ENCODE measurements around the gene TRPT1.
"Not testable (repeated sequence)": the region's sequence is repeated elsewhere in the genome, so short reads cannot be mapped to it uniquely, and the experiment has no call there.

Gene TRPT1

DNA sequence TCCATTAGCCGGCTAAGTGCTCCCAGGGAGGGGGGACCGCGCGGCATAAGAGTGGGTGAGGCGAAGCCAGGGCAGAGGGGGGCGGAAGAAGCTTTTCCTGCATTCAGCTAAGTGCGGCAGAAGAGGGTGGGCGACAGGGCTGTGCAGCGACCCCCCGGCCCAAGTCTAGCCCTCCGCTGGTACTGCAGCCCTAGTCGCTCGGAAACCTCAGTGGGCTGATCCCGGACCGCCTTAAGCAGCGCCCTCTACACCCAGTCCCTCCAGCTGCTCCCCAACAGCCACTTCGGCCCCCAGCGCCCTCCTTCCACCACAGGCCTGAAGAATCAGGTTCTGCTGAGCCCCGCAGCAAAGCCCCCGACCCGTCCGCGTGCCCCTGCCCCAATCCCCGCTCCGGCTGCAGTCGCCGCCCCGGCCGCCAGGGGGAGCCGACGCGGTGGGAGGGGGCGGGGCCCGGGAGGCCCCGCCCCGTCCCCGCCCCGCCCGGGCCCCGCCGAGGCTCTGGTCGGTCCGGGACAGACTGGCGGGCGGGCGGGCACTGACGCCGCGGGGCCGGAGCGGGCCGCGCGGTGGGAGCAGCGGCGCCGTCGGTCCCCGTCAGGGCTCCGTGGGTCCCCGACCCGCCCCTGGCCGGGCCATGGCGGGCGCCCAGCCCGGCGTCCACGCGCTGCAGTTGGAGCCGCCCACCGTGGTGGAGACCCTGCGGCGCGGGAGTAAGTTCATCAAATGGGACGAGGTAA, 25.2 kb upstream of the TRPT1 start, which contains the start of gene PLCB3:
Gene PLCB3 (plus strand): TSS at position 515 of the 737 bp plus-strand sequence. CDS start 120 bp downstream, at position 635.
- Mint-ChIP-seq H3K27ac (no peak within 1 kb of the TSS), H3K36me3 (ENCODE audit: low read depth) (no peaks in the 10 kb centered on the region), H3K9me3 (no peaks in the 10 kb centered on the region), H3K4me3 (peak within 1 kb of the TSS; percentile 84), H3K4me1 (peaks cover 22% of the 10 kb centered on the region), H3K27me3 (no peaks in the 10 kb centered on the region)
- DNase-seq (peak; percentile 70), ATAC-seq (peak; percentile 61)

DNA sequence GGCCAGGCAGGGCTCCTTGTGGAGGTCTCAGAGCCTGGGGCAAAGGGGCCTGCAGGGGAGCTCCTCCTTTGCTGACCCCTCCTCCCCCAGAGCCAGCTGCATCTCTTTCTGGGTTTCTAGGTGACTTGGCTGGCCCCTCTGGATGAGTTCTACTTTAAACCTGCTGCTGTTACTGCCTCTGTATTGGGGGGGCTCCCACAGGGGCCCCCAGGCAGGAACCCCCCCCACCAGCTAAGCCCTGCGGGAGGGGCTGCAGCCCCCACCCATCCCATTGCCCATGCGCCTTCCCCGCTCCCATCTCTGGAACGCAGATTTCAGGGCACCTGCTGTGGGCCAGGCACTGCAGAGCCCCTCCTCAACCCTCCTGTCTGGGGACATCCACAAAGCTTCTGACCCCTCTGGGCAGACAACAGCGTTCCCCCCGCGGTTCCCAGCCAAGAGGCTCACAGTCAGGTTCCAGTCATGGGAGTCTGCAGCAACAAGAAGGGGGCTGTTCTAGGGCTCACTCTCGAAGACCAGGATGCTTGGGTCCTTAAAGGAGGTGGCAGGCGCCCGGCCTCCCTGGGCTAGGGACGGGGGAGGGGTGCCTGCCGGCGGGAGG, 24.5 kb upstream of the TRPT1 start:
- Mint-ChIP-seq H3K27me3 (no peaks in the 10 kb centered on the region), H3K9me3 (no peaks in the 10 kb centered on the region), H3K4me1 (peaks cover 22% of the 10 kb centered on the region), H3K4me3 (no peak overlapping the region), H3K36me3 (ENCODE audit: low read depth) (peaks cover 1% of the 10 kb centered on the region), H3K27ac (no peak overlapping the region)
- no peak for DNase-seq
- ATAC-seq: peak; percentile 2

DNA sequence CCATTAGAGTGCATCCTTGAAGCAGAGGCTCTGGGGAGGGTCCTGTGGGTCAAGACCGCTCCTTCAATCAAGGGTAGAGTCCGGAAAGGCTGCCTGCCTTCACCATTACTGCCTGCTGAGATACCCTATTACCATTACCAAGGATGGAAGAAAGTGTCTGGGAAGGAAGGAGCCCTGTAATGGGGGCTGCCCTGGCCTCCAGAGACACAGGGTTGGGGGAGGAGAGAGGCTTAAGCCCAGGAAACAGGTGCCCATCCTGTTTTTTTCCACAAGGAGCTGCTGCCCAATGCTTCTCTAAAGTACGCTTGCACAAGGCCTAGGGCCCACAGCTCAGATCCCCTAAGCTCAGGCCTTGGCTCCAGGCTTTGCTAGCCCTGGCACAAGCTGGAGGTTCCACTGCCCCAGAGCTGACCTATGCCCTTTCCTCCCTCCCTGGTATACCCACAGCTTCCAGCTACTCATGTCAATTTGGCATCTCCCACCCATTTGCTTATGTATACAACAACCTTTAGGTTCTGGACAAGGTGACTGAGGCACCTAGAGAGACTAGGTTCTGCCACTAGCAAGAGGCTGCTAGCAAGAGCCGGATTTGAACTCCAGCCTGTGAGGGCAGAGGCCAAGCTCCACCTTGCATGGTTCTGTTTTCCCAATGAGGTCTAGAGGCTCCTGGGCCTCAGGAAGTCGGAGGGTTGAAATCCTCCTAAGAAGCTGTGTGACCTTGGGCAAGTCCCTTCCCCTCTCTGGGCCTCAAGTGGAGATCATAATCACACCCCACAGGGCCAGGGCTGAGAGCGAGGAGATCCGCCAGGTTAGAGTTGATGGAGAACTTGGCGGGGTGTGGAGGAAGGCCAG, 23.8 kb upstream of the TRPT1 start:
- ATAC-seq (no peak), DNase-seq (no peak)
- Mint-ChIP-seq H3K27ac (no peak overlapping the region), H3K4me3 (no peak overlapping the region), H3K9me3 (no peaks in the 10 kb centered on the region), H3K4me1 (peaks cover 22% of the 10 kb centered on the region), H3K27me3 (no peaks in the 10 kb centered on the region), H3K36me3 (ENCODE audit: low read depth) (peaks cover 1% of the 10 kb centered on the region)

DNA sequence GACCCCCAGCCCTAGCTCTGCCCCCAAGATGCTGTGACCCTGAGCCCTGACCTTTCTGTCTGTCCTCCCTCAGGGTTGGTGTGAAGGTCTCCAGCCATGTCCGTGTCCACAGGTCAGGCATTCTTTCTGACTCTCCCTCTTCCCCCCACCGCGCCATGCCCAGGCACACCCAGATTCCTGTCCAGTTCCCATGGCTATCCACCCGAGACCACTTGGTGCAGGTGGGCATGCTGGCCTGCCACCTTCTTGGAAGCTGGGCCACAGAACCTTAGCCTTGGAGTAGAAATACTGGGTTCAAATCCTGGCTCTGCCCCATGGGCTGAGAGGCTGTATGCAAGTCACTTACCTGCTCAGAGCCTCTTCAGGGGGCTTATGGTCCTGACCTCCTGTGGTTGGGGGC, 23.1 kb upstream of the TRPT1 start:
- no peaks in the 10 kb centered on the region for H3K27me3 Mint-ChIP-seq
- H3K27ac Mint-ChIP-seq: no peak overlapping the region
- ATAC-seq (no peak), DNase-seq (no peak)
- H3K4me3 Mint-ChIP-seq: no peak overlapping the region
- H3K4me1 Mint-ChIP-seq: peaks cover 25% of the 10 kb centered on the region
- no peaks in the 10 kb centered on the region for H3K9me3 Mint-ChIP-seq
- H3K36me3 Mint-ChIP-seq (ENCODE audit: low read depth): peaks cover 1% of the 10 kb centered on the region

DNA sequence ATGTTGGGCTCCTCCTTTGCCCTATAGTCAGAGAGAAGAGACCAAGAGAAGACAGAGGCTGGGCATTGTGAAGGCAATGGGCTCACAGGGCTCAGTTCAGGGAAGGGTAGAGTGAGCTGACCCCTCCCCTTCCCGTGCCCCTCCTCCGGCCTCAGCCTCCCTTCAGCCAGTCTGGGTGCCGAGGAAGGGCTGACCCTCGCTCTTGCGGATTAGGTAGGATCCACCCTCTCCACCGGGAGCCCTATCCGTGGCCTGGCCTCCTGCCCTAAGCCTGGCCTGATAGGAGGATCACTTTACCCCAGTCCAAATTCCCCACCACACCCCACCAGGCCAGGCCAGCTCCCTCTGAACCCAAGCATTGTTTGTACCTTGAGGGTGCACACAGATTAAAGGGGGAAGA, 22.6 kb upstream of the TRPT1 start:
- Mint-ChIP-seq H3K36me3 (ENCODE audit: low read depth) (peaks cover 5% of the 10 kb centered on the region), H3K27ac (no peak overlapping the region), H3K4me3 (no peak overlapping the region), H3K27me3 (no peaks in the 10 kb centered on the region), H3K9me3 (no peaks in the 10 kb centered on the region), H3K4me1 (peaks cover 29% of the 10 kb centered on the region)
- DNase-seq (no peak), ATAC-seq (no peak)

DNA sequence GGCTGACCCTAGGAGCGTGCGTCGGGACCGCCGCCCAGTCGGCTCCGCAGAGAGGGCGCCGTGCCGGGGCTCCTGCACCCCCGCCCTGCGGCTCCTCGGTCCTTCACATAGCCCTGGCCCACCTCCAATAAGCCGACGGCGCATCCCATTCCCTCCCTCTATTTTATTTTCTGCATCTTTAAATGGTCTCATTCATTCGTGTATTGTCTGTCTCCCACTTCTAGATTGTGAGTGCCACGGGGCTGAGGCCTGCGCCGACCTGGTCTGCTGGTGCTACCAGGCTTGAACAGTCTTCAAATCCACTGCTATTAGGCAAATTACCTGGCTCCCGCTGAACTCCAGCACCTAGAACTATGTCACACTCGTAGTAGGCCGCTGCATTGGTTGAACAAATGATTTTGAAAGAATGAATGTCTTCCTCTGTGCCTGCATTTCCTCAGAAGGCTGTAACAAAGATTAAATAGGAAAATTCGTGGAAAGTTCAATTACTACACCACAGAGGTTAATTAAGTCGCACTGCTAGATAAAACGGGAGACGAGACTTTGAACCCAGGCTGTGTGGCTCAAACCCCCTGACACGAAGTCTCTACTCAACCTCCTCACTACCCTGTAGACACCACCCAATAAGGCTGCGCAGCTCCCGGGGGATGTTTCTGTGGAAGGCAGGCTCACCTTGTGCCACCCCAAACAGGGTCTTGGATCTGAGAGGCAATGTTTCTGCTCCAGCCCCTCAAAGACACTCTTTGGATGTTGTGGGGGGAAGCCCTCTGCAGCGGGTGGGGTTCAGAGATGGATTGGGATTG, 21.9 kb upstream of the TRPT1 start:
- H3K9me3 Mint-ChIP-seq: no peaks in the 10 kb centered on the region
- ATAC-seq (no peak), DNase-seq (no peak)
- H3K27me3 Mint-ChIP-seq: no peaks in the 10 kb centered on the region
- H3K4me1 Mint-ChIP-seq: peaks cover 35% of the 10 kb centered on the region
- H3K4me3 Mint-ChIP-seq: peak overlapping the region; percentile 83
- peaks cover 10% of the 10 kb centered on the region for H3K36me3 Mint-ChIP-seq (ENCODE audit: low read depth)
- H3K27ac Mint-ChIP-seq: peak overlapping the region; percentile 71

DNA sequence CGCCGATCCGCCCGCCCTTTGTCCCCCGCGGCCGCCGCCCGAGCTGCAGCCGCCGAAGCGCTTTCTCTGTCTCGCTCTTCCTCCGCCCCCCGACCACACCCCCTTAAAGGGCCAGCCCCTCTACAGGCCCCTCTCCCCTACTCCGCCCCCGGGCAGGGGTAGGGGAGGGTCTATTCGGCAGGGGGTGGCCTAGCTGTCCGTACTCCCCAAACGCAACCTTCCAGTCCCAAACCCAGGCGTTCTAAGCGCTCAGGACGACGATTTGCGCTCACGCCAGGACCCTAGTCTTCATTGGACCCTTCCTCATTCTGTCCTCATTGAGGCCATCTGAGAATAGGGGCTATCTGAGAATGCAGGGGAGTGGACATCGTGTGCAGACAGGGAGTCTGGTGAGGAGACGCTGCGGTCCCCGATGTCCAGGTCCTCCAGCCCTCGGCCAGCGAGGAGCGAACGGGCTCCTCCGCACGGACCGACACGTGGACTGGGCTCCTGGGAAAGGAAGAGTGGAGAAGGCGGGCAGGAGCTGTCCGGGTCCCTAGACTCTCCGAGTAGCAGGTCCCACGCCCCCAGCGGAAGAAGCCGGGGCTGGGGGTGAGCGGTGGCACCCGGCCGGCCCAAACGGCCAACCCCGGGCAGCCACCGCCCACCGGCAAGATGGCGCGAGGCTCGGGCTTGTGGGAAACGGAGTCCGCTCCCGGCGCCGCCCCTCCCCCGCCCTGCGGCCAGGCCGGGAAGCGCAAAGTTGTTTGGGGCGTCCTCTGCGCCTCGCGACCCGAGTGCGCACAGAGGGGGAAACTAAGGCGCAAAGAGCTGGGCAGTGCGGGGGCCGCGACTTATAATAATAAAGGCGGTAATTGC, 21.1 kb upstream of the TRPT1 start, which contains the start of gene PPP1R14B:
Gene PPP1R14B (minus strand): TSS at position 73 of the 858 bp plus-strand sequence. CDS start 270 bp downstream, outside the sequence.
- no peaks in the 10 kb centered on the region for H3K9me3 Mint-ChIP-seq
- H3K4me3 Mint-ChIP-seq: peak within 1 kb of the TSS; percentile 92
- H3K27ac Mint-ChIP-seq: peak within 1 kb of the TSS; percentile 96
- ATAC-seq (peak; percentile 43), DNase-seq (peak; percentile 87)
- H3K27me3 Mint-ChIP-seq: no peaks in the 10 kb centered on the region
- H3K36me3 Mint-ChIP-seq (ENCODE audit: low read depth): peaks cover 14% of the 10 kb centered on the region
- H3K4me1 Mint-ChIP-seq: peaks cover 38% of the 10 kb centered on the region

DNA sequence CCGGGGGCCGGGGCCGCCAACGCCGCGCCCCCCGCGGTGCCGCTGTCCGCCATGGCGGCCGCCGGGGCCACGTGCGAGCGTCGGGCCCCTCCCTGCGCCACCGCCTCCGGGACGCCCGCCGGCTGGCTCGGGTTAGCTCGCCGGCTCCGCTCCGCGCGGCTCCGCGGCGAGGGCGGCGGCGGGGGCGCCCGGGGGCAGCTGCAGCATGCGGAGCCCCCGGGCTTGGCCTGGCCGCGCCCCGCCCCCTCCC, 20.6 kb upstream of the TRPT1 start:
- ATAC-seq, H3K27ac Mint-ChIP-seq, DNase-seq, H3K9me3 Mint-ChIP-seq, H3K27me3 Mint-ChIP-seq: not testable (repeated sequence)
- peak overlapping the region; percentile 83 for H3K4me3 Mint-ChIP-seq
- H3K4me1 Mint-ChIP-seq: peaks cover 34% of the 10 kb centered on the region
- H3K36me3 Mint-ChIP-seq (ENCODE audit: low read depth): peaks cover 14% of the 10 kb centered on the region

DNA sequence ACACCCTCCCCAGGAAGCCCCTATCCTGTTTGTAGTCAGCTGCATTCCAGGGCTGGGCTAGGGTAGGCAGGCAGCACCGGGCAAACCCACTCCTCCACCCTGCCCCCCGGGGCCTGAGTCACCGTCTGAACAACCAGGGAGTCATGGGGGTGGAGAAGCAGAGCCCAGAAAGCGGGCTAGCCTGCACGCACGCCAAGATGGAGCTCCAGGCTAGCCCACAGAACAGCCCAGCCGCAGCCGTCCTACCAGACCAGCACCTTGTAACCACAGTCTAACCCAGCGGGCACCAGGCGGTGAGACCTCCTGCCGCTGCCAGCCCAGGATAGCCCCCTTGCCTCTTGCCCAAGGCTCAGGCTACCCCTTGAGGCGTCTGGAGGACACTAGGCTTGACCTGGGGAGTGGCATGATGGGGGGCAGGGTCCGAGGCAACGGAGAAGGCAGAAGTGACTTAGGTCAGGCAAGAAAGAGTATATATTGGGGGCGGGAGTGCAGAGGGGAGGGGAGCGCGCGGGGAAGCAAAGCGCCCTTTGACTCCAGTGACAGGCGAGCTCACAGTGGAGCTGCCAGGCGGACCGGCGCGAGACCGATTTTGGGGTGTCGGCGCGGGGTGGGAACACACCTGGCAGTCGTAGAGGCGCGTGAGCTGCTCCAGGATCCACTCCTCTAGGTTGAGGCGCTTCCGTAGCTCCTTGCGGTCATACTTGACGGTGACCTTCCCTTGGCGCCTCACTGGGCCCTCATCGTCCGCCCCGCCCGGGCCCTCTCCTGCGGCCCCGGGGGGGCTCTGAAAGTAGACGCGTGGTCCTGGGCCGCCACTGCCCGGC, 20.0 kb upstream of the TRPT1 start:
- no peaks in the 10 kb centered on the region for H3K9me3 Mint-ChIP-seq
- ATAC-seq: peak; percentile 29
- H3K36me3 Mint-ChIP-seq (ENCODE audit: low read depth): peaks cover 14% of the 10 kb centered on the region
- H3K27ac Mint-ChIP-seq: peak overlapping the region; percentile 96
- H3K4me3 Mint-ChIP-seq: peak overlapping the region; percentile 92
- DNase-seq: peak; percentile 80
- no peaks in the 10 kb centered on the region for H3K27me3 Mint-ChIP-seq
- H3K4me1 Mint-ChIP-seq: peaks cover 34% of the 10 kb centered on the region

DNA sequence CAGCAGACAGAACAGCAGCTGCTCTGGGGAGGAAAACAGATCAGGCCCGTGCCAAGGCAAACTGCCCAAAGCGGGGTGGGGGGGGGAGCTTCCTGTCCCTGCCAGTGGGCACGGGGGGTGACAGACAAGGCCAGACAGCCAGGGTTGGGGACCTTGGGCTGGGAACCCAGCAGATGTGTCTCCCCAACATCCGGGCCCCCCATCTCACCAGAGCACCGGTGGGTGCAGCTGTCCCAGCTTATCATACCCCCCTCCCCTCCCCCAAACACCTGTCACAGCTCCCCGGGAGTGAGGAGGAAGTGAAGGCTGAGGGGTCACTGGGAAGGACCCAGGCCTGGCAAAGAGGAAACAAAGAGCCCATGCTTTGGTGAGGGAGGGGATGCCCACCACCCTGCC, 19.4 kb upstream of the TRPT1 start:
- Mint-ChIP-seq H3K36me3 (ENCODE audit: low read depth) (peaks cover 14% of the 10 kb centered on the region), H3K9me3 (no peaks in the 10 kb centered on the region), H3K27me3 (no peaks in the 10 kb centered on the region), H3K27ac (peak overlapping the region; percentile 96), H3K4me3 (peak overlapping the region; percentile 92), H3K4me1 (peaks cover 35% of the 10 kb centered on the region)
- DNase-seq (no peak), ATAC-seq (no peak)

DNA sequence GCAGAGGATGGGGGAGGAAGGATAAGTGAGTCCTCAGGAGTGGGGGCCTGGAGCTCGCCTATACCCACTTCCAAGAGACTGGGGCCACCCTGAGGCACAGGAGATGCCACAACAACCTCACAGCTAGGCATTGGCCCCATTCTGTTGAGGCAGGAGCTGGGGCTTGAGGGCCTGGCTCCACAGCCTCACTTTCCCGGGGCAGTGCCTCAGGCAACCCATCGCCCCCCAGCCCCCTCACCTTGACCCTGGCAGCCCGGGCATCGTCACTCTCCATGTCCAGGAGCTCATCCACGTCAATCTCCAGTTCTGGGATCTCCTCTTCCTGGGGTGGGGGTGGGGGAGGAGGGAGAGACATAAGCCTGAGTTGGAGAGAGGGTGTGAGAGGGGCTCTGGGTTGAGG, 19.0 kb upstream of the TRPT1 start:
- Mint-ChIP-seq H3K27me3 (no peaks in the 10 kb centered on the region), H3K4me3 (peak overlapping the region; percentile 92), H3K36me3 (ENCODE audit: low read depth) (peaks cover 14% of the 10 kb centered on the region), H3K9me3 (no peaks in the 10 kb centered on the region), H3K27ac (peak overlapping the region; percentile 96), H3K4me1 (peaks cover 37% of the 10 kb centered on the region)
- ATAC-seq: no peak
- no peak for DNase-seq

DNA sequence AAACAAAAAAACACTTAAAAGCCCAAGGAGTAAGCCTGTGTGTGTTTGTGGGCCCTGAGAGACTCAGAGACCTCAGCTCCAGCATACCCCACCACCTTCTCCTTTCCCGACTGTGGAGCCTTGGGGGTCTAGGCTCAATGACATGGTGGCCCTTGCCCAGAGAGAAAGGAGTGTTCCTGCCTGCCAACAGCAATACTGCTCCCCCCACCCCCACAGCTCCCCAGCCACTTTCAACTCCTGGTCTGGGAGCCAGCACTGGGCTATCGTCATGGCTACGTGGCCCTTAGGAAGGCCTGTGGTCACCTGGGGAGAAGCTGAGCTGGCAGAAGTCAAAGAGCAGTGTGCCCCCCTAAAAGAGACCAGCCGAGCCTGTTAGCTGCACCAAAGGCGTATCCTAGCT, 18.1 kb upstream of the TRPT1 start:
- Mint-ChIP-seq H3K4me3 (peak overlapping the region; percentile 87), H3K27me3 (no peaks in the 10 kb centered on the region), H3K4me1 (peaks cover 41% of the 10 kb centered on the region), H3K9me3 (no peaks in the 10 kb centered on the region), H3K27ac (peak overlapping the region; percentile 22), H3K36me3 (ENCODE audit: low read depth) (peaks cover 14% of the 10 kb centered on the region)
- DNase-seq (no peak), ATAC-seq (no peak)

Data from activated naive CD8-positive, alpha-beta T cell treated with anti-CD3 and anti-CD28 coated beads, Interleukin-2, amount 50 U/mL, for 24 hours (primary cell).